Neural cell (in vitro differentiated cells): ENCODE measurements around the gene LY6G5B. TPM values are rescaled to one million over a fixed set of nuclear protein-coding genes. Genes with fewer than 3 reads are reported as not detected.

Experiments used
- H2AFZ ChIP-seq: fragments of 200-600, 300-800 bp; sonication (generic), shearing (Covaris generic); 2 replicates; pipeline ENCODE4 v1.6.0; 2014; ENCODE audit warnings: low read depth, mild to moderate bottlenecking, antibody characterized with exemption, low read length, moderate library complexity
- H3F3A ChIP-seq: fragments of 200-600 bp; shearing (Covaris generic); 2 replicates; pipeline ENCODE4 v1.6.1; 2016; ENCODE audit warnings: mild to moderate bottlenecking, moderate library complexity, mixed read lengths, antibody characterized with exemption, low read length; ENCODE audit not compliant: insufficient read depth, poor library complexity, severe bottlenecking
- H3K27ac ChIP-seq: fragments of 200-600, 300-800 bp; sonication (generic), shearing (Covaris generic); 2 replicates; pipeline ENCODE4 v1.5.1; 2014; ENCODE audit warnings: mild to moderate bottlenecking, low read length, moderate library complexity
- H3K27me3 ChIP-seq: fragments of 300-800, 200-600 bp; sonication (generic), shearing (Covaris generic); 2 replicates; pipeline ENCODE4 v1.6.0; 2014; ENCODE audit warnings: mild to moderate bottlenecking, low read depth, low read length, moderate library complexity; ENCODE audit not compliant: insufficient read depth
- H3K36me3 ChIP-seq: fragments of 300-800, 200-600 bp; sonication (generic), shearing (Covaris generic); 2 replicates; pipeline ENCODE4 v1.5.1; 2014; ENCODE audit warnings: mild to moderate bottlenecking, antibody characterized with exemption, low read length, moderate library complexity; ENCODE audit not compliant: insufficient read depth
- H3K4me2 ChIP-seq: fragments of 300-800, 200-600 bp; sonication (generic), shearing (Covaris generic); 2 replicates; pipeline ENCODE4 v1.6.0; 2014; ENCODE audit warnings: mild to moderate bottlenecking, low read length
- H3K4me3 ChIP-seq: fragments of 300-800, 200-600 bp; sonication (generic), shearing (Covaris generic); 2 replicates; pipeline ENCODE4 v1.5.1; 2014; ENCODE audit warnings: mild to moderate bottlenecking, low read length, moderate library complexity
- H3K79me2 ChIP-seq: fragments of 200-600 bp; shearing (Covaris generic); replicated peaks from 2 replicates; pipeline ENCODE4 v1.6.0; 2014; ENCODE audit warnings: mild to moderate bottlenecking, low read length, moderate library complexity; ENCODE audit not compliant: insufficient read depth
- H3K9ac ChIP-seq: fragments of 300-800, 200-600 bp; sonication (generic), shearing (Covaris generic); 2 replicates; pipeline ENCODE4 v1.6.1; 2016; ENCODE audit warnings: mild to moderate bottlenecking, low read length, mixed read lengths
- H3K9me2 ChIP-seq: fragments of 200-600 bp; shearing (Covaris generic); 2 replicates; pipeline ENCODE4 v1.6.1; 2016; ENCODE audit warnings: mild to moderate bottlenecking, low read length, mixed read lengths; ENCODE audit not compliant: insufficient read depth
- H3K9me3 ChIP-seq: fragments of 200-600, 300-800 bp; sonication (generic), shearing (Covaris generic); 2 replicates; pipeline ENCODE4 v1.6.1; 2016; ENCODE audit warnings: mild to moderate bottlenecking, mixed run types, low read length, moderate library complexity, mixed read lengths
- H4K20me1 ChIP-seq: fragments of 200-600 bp; shearing (Covaris generic); 2 replicates; pipeline ENCODE4 v1.6.1; 2016; ENCODE audit warnings: mild to moderate bottlenecking, mixed run types; ENCODE audit not compliant: insufficient read depth
- CTCF ChIP-seq: fragments of 450-650 bp; IDR thresholded peaks from 2 replicates; pipeline ENCODE4 v1.5.1; 2014; ENCODE audit warnings: antibody characterized with exemption, mild to moderate bottlenecking, moderate library complexity; ENCODE audit not compliant: poor library complexity, severe bottlenecking
- EP300 ChIP-seq: fragments of 450-650 bp; conservative IDR thresholded peaks from 2 replicates; pipeline ENCODE4 v1.6.1; 2014; ENCODE audit warnings: antibody characterized with exemption, mild to moderate bottlenecking, moderate library complexity; ENCODE audit not compliant: poor library complexity, severe bottlenecking
- EZH2 ChIP-seq: fragments of 200-600, 300-800 bp; shearing (Covaris generic), sonication (generic); IDR thresholded peaks from 2 replicates; pipeline ENCODE4 v1.6.1; 2014; ENCODE audit warnings: antibody characterized with exemption, low read length, borderline replicate concordance, mild to moderate bottlenecking; ENCODE audit not compliant: insufficient read depth, poor library complexity, severe bottlenecking
- MXI1 ChIP-seq: fragments of 450-650 bp; conservative IDR thresholded peaks from 2 replicates; pipeline ENCODE4 v1.6.1; 2014; ENCODE audit warnings: antibody characterized with exemption, mild to moderate bottlenecking; ENCODE audit not compliant: poor library complexity, severe bottlenecking
- POLR2AphosphoS5 ChIP-seq: IDR thresholded peaks from 2 replicates; pipeline ENCODE4 v1.6.1; 2012
- RAD21 ChIP-seq: fragments of 450-650 bp; conservative IDR thresholded peaks from 2 replicates; pipeline ENCODE4 v1.6.1; 2014; ENCODE audit warnings: antibody characterized with exemption, mild to moderate bottlenecking, moderate library complexity
- REST ChIP-seq: IDR thresholded peaks from 2 replicates; pipeline ENCODE4 v1.6.1; 2012; ENCODE audit warnings: borderline replicate concordance
- SMC3 ChIP-seq: fragments of 450-650 bp; conservative IDR thresholded peaks from 2 replicates; pipeline ENCODE4 v1.6.1; 2014; ENCODE audit warnings: antibody characterized with exemption, mild to moderate bottlenecking, moderate library complexity; ENCODE audit not compliant: poor library complexity
- TAF1 ChIP-seq: IDR thresholded peaks from 2 replicates; pipeline ENCODE4 v1.6.1; 2012; ENCODE audit warnings: low read depth
- polyA plus RNA-seq: library from polyadenylated mRNA; depleted of rRNA; stranded (reverse); fragments of >200 nt; gene quantifications from 2 replicates; pipeline ENCODE4 v1.2.3, GENCODE V29; 2014

LY6G5B gene
- polyA plus RNA-seq, 1 donor from 2014 or later = 4.0 TPM

- no peaks in the 10 kb centered on the region for H3K79me2 ChIP-seq
- no peaks in the 10 kb centered on the region for H3K9me3 ChIP-seq
- no peak for TF ChIP-seq POLR2AphosphoS5
- no peak for TF ChIP-seq TAF1
- TF ChIP-seq MXI1 = no peak
- no peak for TF ChIP-seq REST
- no peak for TF ChIP-seq SMC3
- no peak for TF ChIP-seq EP300
- TF ChIP-seq RAD21 = no peak
- no peak for TF ChIP-seq EZH2
- TF ChIP-seq CTCF = no peak
These were observed 34.7 kb upstream of the LY6G5B start for GRCh38 chr6:31634969-31635575.

GRCh38 chr6:31636698-31637596 lies 32.8 kb upstream of the LY6G5B start:
- Histone ChIP-seq H3K9me2 (no peaks in the 10 kb centered on the region), H3K9ac (no peak overlapping the region), H3K27me3 (no peaks in the 10 kb centered on the region), H3K4me3 (no peak overlapping the region), H2AFZ (no peak overlapping the region), H3K9me3 (no peaks in the 10 kb centered on the region), H3F3A (no peaks in the 10 kb centered on the region), H4K20me1 (no peaks in the 10 kb centered on the region), H3K4me2 (no peak overlapping the region), H3K79me2 (no peaks in the 10 kb centered on the region), H3K36me3 (no peaks in the 10 kb centered on the region), H3K27ac (no peak overlapping the region)
- TF ChIP-seq CTCF = no peak
- no peak for TF ChIP-seq MXI1
- TF ChIP-seq TAF1 = no peak
- no peak for TF ChIP-seq EZH2
- TF ChIP-seq RAD21 = no peak
- no peak for TF ChIP-seq REST
- TF ChIP-seq EP300 = no peak
- no peak for TF ChIP-seq POLR2AphosphoS5
- TF ChIP-seq SMC3 = no peak

More at GRCh38 chr6:31634969-31635575, 34.7 kb upstream of the LY6G5B start:
- Histone ChIP-seq H3K9ac (no peak overlapping the region), H3K36me3 (no peaks in the 10 kb centered on the region), H4K20me1 (no peaks in the 10 kb centered on the region), H3K4me3 (no peak overlapping the region), H3K27me3 (no peaks in the 10 kb centered on the region), H3K27ac (no peak overlapping the region), H3K4me2 (no peak overlapping the region), H2AFZ (no peak overlapping the region), H3F3A (no peaks in the 10 kb centered on the region), H3K9me2 (no peaks in the 10 kb centered on the region)
